Activated T-helper 1 cell treated with anti-CD3 and anti-CD28 coated beads, Interleukin-12 subunit alpha, Interleukin-12 subunit beta, Interleukin-2, Interleukin-4 antibody, amounts not matched to agents 30 ng/mL and 10 ng/mL and 1 ng/mL, durations not matched to agents 14 hours and 24 hours and 36 hours (primary cell): ENCODE results near the gene KIF22. TPM values are rescaled to one million over a fixed set of nuclear protein-coding genes. Genes with fewer than 3 reads are reported as not detected.
"Not testable (repeated sequence)": the region's sequence is repeated elsewhere in the genome, so short reads cannot be mapped to it uniquely, and the experiment has no call there.

Experiments used
- DNase-seq: peaks from one replicate; pipeline ENCODE4 v3.0.0; 2021; ENCODE audit warnings: low spot score
- H3K27ac Mint-ChIP-seq: one replicate; pipeline ENCODE4 v1.8.0; 2021; ENCODE audit warnings: mild to moderate bottlenecking, mixed read lengths
- H3K27me3 Mint-ChIP-seq: one replicate; pipeline ENCODE4 v1.8.0; 2022; ENCODE audit warnings: mild to moderate bottlenecking, moderate library complexity, mixed read lengths; ENCODE audit not compliant: insufficient read depth
- H3K36me3 Mint-ChIP-seq: one replicate; pipeline ENCODE4 v1.8.0; 2021; ENCODE audit warnings: low read depth, mixed read lengths
- H3K4me1 Mint-ChIP-seq: one replicate; pipeline ENCODE4 v1.8.0; 2021; ENCODE audit warnings: low read depth, mixed read lengths
- H3K4me3 Mint-ChIP-seq: one replicate; pipeline ENCODE4 v1.8.0; 2021; ENCODE audit warnings: mild to moderate bottlenecking, moderate library complexity, mixed read lengths
- H3K9me3 Mint-ChIP-seq: one replicate; pipeline ENCODE4 v1.8.0; 2021; ENCODE audit warnings: mixed read lengths
- intact Hi-C: fragments of 100-400 bp; cut with micrococcal nuclease; formaldehyde crosslinking; loops from one replicate; pipeline ENCODE4 v1.15.1; 2024
- total RNA-seq: library from RNA; stranded (reverse); gene quantifications from 2 replicates; pipeline ENCODE4 v1.2.3, GENCODE V29; 2022

The KIF22 gene
- total RNA-seq, 1 donor from 2014 or later: 140 TPM

GRCh38 chr16:29756654-29757053, 33.9 kb upstream of the KIF22 start:
- intact Hi-C loops: no loop called here
- H3K4me3 Mint-ChIP-seq: no peak overlapping the region
- H3K9me3 Mint-ChIP-seq: no peaks in the 10 kb centered on the region
- no peak overlapping the region for H3K27ac Mint-ChIP-seq
- H3K36me3 Mint-ChIP-seq: no peaks in the 10 kb centered on the region
- no peaks in the 10 kb centered on the region for H3K27me3 Mint-ChIP-seq
- DNase-seq: no peak
- peaks cover 9% of the 10 kb centered on the region for H3K4me1 Mint-ChIP-seq

DNA sequence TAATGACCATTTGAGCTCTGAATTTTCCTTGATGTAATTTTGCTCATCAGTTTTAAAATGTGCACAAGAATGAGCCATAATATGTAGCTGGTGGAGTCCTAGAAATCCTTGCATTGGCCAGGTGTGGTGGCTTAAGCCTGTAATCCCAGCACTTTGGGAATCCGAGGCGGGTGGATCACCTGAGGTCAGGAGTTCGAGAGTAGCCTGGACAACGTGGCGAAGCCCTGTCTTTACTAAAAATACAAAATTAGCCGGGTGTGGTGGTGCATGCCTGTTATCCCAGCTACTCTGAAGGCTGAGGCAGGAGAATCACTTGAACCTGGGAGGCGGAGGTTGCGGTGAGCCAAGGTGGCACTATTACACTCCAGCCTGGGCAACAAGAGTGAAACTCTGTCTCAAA, 33.5 kb upstream of the KIF22 start:
- DNase-seq, H3K4me3 Mint-ChIP-seq, H3K27ac Mint-ChIP-seq, H3K27me3 Mint-ChIP-seq, H3K36me3 Mint-ChIP-seq, H3K9me3 Mint-ChIP-seq, intact Hi-C loops, H3K4me1 Mint-ChIP-seq: not testable (repeated sequence)

GRCh38 chr16:29757950-29758466, 32.5 kb upstream of the KIF22 start:
- H3K27ac Mint-ChIP-seq: no peak overlapping the region
- no peak for DNase-seq
- no peak overlapping the region for H3K4me3 Mint-ChIP-seq
- H3K9me3 Mint-ChIP-seq: no peaks in the 10 kb centered on the region
- intact Hi-C loops: no loop called here
- peaks cover 3% of the 10 kb centered on the region for H3K27me3 Mint-ChIP-seq
- H3K4me1 Mint-ChIP-seq: peaks cover 9% of the 10 kb centered on the region
- no peaks in the 10 kb centered on the region for H3K36me3 Mint-ChIP-seq

GRCh38 chr16:29760567-29761279, 29.8 kb upstream of the KIF22 start:
- H3K4me1 Mint-ChIP-seq: no peaks in the 10 kb centered on the region
- peaks cover 11% of the 10 kb centered on the region for H3K27me3 Mint-ChIP-seq
- H3K27ac Mint-ChIP-seq: no peak overlapping the region
- DNase-seq: no peak
- no peaks in the 10 kb centered on the region for H3K9me3 Mint-ChIP-seq
- no peak overlapping the region for H3K4me3 Mint-ChIP-seq
- H3K36me3 Mint-ChIP-seq: no peaks in the 10 kb centered on the region
- intact Hi-C loops: no loop called here

- DNase-seq, H3K9me3 Mint-ChIP-seq, H3K4me3 Mint-ChIP-seq, intact Hi-C loops, H3K4me1 Mint-ChIP-seq, H3K27ac Mint-ChIP-seq, H3K36me3 Mint-ChIP-seq: not testable (repeated sequence)
- peaks cover 12% of the 10 kb centered on the region for H3K27me3 Mint-ChIP-seq
Observed at GRCh38 chr16:29761280-29761651, 29.3 kb upstream of the KIF22 start.

GRCh38 chr16:29761882-29762281, 28.7 kb upstream of the KIF22 start:
- intact Hi-C loops: no loop called here
- no peak overlapping the region for H3K27ac Mint-ChIP-seq
- H3K27me3 Mint-ChIP-seq: peaks cover 12% of the 10 kb centered on the region
- no peak for DNase-seq
- no peaks in the 10 kb centered on the region for H3K4me1 Mint-ChIP-seq
- no peaks in the 10 kb centered on the region for H3K9me3 Mint-ChIP-seq
- H3K36me3 Mint-ChIP-seq: no peaks in the 10 kb centered on the region
- H3K4me3 Mint-ChIP-seq: no peak overlapping the region

DNA sequence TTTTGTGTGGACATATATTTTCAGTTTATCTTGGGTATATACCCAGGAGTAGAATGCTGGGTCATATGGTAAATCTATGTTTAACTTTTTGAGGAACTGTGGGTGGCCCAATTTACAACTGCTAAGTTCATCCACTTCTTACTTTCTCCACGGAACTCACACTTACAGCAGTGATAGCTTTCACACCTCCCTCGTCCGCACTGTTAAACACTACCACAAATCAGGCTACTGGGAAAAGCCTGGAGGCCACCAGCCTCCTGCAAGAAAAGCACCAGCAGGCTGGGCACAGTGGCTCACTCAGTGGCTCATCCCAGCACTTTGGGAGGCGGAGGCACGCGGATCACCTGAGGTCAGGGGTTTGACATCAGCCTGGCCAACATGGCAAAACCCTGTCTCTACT, 27.2 kb upstream of the KIF22 start:
- DNase-seq: no peak
- Mint-ChIP-seq H3K4me3 (no peak overlapping the region), H3K9me3 (no peaks in the 10 kb centered on the region), H3K4me1 (no peaks in the 10 kb centered on the region), H3K27me3 (peaks cover 15% of the 10 kb centered on the region), H3K36me3 (no peaks in the 10 kb centered on the region), H3K27ac (no peak overlapping the region)
- intact Hi-C loops: no loop called here

GRCh38 chr16:29765167-29766032, 25.2 kb upstream of the KIF22 start:
- no peak overlapping the region for H3K27ac Mint-ChIP-seq

DNA sequence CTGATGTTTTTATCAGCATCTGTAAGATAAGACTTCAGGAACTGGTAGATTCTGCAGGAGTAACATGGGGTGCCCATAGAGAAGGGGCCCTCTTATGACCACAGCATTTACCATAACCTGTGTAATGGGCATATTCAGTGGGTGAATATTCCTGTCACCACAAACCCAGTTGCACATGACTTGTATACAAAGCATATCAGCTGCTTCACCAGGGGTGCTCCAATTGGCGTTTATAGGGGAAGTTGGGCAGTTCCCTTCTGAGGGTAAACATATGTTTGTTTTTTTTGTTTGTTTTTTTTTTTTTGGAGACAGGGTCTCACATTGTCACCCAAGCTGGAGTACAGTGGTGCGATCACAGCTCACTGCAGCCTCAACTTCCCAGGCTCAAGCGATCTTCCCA, 24.0 kb upstream of the KIF22 start:
- no peak for DNase-seq
- intact Hi-C loops: no loop called here
- no peaks in the 10 kb centered on the region for H3K4me1 Mint-ChIP-seq
- H3K36me3 Mint-ChIP-seq: no peaks in the 10 kb centered on the region
- H3K4me3 Mint-ChIP-seq: no peak overlapping the region
- peaks cover 15% of the 10 kb centered on the region for H3K27me3 Mint-ChIP-seq
- H3K27ac Mint-ChIP-seq: no peak overlapping the region
- no peaks in the 10 kb centered on the region for H3K9me3 Mint-ChIP-seq

More at GRCh38 chr16:29765167-29766032, 25.2 kb upstream of the KIF22 start:
- Mint-ChIP-seq H3K4me3 (no peak overlapping the region), H3K9me3 (no peaks in the 10 kb centered on the region), H3K36me3 (no peaks in the 10 kb centered on the region), H3K27me3 (peaks cover 15% of the 10 kb centered on the region), H3K4me1 (no peaks in the 10 kb centered on the region)
- DNase-seq: no peak
- intact Hi-C loops: no loop called here

- no peaks in the 10 kb centered on the region for H3K36me3 Mint-ChIP-seq
- H3K27me3 Mint-ChIP-seq: peaks cover 13% of the 10 kb centered on the region
- no peaks in the 10 kb centered on the region for H3K9me3 Mint-ChIP-seq
- no peaks in the 10 kb centered on the region for H3K4me1 Mint-ChIP-seq
- H3K4me3 Mint-ChIP-seq: no peak overlapping the region
- no peak overlapping the region for H3K27ac Mint-ChIP-seq
- DNase-seq: no peak
- intact Hi-C loops: no loop called here
Observed at GRCh38 chr16:29767062-29767461, 23.5 kb upstream of the KIF22 start.

GRCh38 chr16:29769507-29769906, 21.0 kb upstream of the KIF22 start:
- peaks cover 7% of the 10 kb centered on the region for H3K27me3 Mint-ChIP-seq
- DNase-seq: no peak
- no peak overlapping the region for H3K27ac Mint-ChIP-seq
- no peaks in the 10 kb centered on the region for H3K36me3 Mint-ChIP-seq
- intact Hi-C loops: no loop called here
- no peaks in the 10 kb centered on the region for H3K4me1 Mint-ChIP-seq
- H3K9me3 Mint-ChIP-seq: no peaks in the 10 kb centered on the region
- H3K4me3 Mint-ChIP-seq: no peak overlapping the region

DNA sequence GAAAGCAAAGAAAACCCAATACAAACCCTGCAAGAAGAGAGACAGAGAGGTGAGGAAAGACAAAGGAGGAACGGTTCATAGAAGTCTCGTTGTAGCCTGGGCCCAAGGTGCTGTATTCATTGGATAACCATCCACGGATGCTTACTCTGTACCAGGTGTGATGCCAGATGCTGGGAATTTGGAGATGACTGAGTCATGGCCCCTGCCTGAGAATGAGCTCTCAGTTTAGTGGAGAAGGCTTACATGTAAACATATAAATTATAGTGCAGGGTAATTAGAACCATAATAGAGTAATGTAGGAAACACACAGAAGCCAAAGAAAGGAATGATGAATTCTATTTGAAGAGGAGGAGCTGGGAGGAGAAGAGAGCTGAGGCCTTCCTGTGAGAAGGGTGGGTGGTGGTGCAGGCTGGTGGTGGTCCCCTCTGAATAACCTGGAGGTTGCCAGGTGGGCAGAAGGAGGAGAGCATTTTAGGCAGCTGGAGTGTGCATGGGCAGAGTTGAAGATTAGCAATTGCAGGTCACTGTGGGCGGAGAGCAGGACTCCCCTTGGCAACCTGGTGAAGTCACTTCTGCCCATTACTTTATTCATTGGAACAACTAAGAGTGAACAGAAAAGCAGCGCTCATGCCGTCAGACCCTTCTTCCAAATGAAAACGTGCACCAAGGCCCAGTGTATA, 20.2 kb upstream of the KIF22 start:
- H3K4me1 Mint-ChIP-seq: no peaks in the 10 kb centered on the region
- H3K27ac Mint-ChIP-seq: no peak overlapping the region
- no peaks in the 10 kb centered on the region for H3K9me3 Mint-ChIP-seq
- intact Hi-C loops: no loop called here
- no peak for DNase-seq
- no peak overlapping the region for H3K4me3 Mint-ChIP-seq
- H3K27me3 Mint-ChIP-seq: peaks cover 8% of the 10 kb centered on the region
- H3K36me3 Mint-ChIP-seq: no peaks in the 10 kb centered on the region

DNA sequence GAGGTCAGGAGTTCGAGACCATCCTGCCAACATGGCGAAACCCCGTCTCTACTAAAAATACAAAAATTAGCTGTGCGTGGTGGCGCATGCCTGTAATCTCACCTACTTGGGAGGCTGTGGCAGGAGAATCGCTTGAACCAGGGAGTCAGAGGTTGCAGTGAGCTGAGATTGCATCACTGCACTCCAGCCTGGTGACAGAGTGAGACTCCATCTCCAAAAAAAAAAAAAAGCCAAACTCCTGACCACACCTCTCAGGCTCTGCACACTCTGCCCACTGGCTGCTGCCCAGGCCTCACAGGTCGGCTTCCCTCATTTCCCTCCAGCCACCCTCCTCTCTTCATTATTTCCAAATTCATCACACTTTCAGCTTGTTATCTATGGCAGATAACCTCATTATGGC, 18.2 kb upstream of the KIF22 start:
- H3K9me3 Mint-ChIP-seq, DNase-seq, H3K4me3 Mint-ChIP-seq, H3K27me3 Mint-ChIP-seq, H3K4me1 Mint-ChIP-seq, H3K36me3 Mint-ChIP-seq, H3K27ac Mint-ChIP-seq, intact Hi-C loops: not testable (repeated sequence)
